Pancreas (tissue), 10 donors: ENCODE measurements around the gene CEP19. TPM values are rescaled to one million over a fixed set of nuclear protein-coding genes. Genes with fewer than 3 reads are reported as not detected.

Experiments
- ATAC-seq, 4 donors: fragments of 200-7000 bp; cut with Tn5 transposase; one replicate each; pipeline versions ENCODE4 v1.8.0 to v1.9.1; 2020; ENCODE audit warnings: mild to moderate bottlenecking in 4 of 4, moderate library complexity in 4 of 4
- DNase-seq, 6 donors: peaks; one replicate each; pipeline ENCODE4 v3.0.0-alpha.2; 2020
- FAIRE-seq: peaks from 2 replicates; lab custom pipeline; 2012; peaks lifted over from hg19 to GRCh38; lab: Jason Lieb, UNC
- H3K27ac ChIP-seq, 4 donors: fragments of 200-600 bp; sonication (generic); 1 replicate in 3 of 4; 2 replicates in 1 of 4; pipeline versions ENCODE4 v1.5.0 to v1.8.0; 2020
- H3K27me3 ChIP-seq, 4 donors: fragments of 200-600 bp; one replicate each; pipeline ENCODE4 v1.8.0; 2021
- H3K36me3 ChIP-seq, 3 donors: fragments of 200-600 bp; sonication (generic) in 1 of 3; one replicate each; pipeline versions ENCODE4 v1.5.0 to v1.8.0; 2020 to 2021
- H3K4me1 ChIP-seq, 3 donors: fragments of 200-600 bp; one replicate each; pipeline ENCODE4 v1.8.0; 2021
- H3K4me3 ChIP-seq, 4 donors: fragments of 200-600 bp; sonication (generic) in 2 of 4; one replicate each; pipeline versions ENCODE4 v1.5.0 to v1.8.0; 2020 to 2021
- H3K9me3 ChIP-seq, 4 donors: fragments of 200-600 bp; one replicate each; pipeline ENCODE4 v1.8.0; 2021
- WGBS, 2 donors: extraction: QIAGEN DNeasy Blood & Tissue Kit; methylation state at CpG; one replicate each; pipeline ENCODE4 v1.1.7; 2013; 5-methylcytosine and 5-hydroxymethylcytosine counted together
- intact Hi-C, 3 donors: fragments of 100-400 bp; cut with DNase I; formaldehyde crosslinking; loops; one replicate each; pipeline versions ENCODE4 v1.11.1 to v1.14.2; 2022
- polyA plus RNA-seq, 2 donors: library from polyadenylated mRNA; stranded (reverse); fragments of 200-250 nt; gene quantifications; one replicate each; pipeline ENCODE4 v1.2.3, GENCODE V29; 2013
- total RNA-seq, 6 donors: library from RNA; stranded (reverse); fragmentation: NEBNext Ultra II Directional in 4 of 6; extraction: Animal tissue kit (Norgen Biotek cat#: 25700) in 4 of 6; gene quantifications; one replicate each; pipeline versions ENCODE4 v1.2.1 to v1.2.4, GENCODE V29; 2021 to 2023
- TF ChIP-seq, protein P1 (sequence below), 4 donors: fragments of 200-600 bp; sonication (generic) in 3 of 4; IDR thresholded peaks; one replicate each; pipeline versions ENCODE4 v1.5.0 to v1.8.0; 2021; ENCODE audit warnings: antibody characterized with exemption in 4 of 4
- donor health status: healthy with polysubstance abuse.
- donor health status: DM: no; HTN: no; CAD: no; lungs with moderate emphysema.
- donor health status: DM: no; HTN: no; CAD: no.
- donor health status: control.
- donor health status: control.
- donor health status: Bipolar disorder and iron deficiency.
- donor health status: DM: yes; HTN: yes; CAD: no.
- donor health status: DM: no; HTN: no; CAD: no.
- donor health status: DM: no; HTN: no; CAD: no.
- donor health status: DM: yes; HTN: yes; CAD: no.

The CEP19 gene
- total and polyA plus RNA-seq, 8 donors, result 0.23 to 1.4 (median 0.52) TPM

DNA sequence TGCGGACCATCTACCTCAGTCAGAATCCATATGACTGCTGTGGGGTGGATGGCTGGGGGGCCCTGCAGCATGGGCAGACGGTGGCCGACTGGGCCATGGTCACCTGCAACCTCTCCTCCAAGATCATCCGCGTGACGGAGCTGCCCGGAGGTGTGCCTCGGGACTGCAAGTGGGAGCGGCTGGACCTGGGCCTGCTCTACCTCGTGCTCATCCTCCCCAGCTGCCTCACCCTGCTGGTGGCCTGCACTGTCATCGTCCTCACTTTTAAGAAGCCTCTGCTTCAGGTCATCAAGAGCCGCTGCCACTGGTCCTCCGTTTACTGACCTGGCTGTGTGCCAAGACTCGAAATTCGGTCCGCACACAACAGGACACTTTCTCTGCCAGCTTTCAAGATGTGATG, 50.6 kb downstream of the CEP19 start:
- TF ChIP-seq, protein P1, sequence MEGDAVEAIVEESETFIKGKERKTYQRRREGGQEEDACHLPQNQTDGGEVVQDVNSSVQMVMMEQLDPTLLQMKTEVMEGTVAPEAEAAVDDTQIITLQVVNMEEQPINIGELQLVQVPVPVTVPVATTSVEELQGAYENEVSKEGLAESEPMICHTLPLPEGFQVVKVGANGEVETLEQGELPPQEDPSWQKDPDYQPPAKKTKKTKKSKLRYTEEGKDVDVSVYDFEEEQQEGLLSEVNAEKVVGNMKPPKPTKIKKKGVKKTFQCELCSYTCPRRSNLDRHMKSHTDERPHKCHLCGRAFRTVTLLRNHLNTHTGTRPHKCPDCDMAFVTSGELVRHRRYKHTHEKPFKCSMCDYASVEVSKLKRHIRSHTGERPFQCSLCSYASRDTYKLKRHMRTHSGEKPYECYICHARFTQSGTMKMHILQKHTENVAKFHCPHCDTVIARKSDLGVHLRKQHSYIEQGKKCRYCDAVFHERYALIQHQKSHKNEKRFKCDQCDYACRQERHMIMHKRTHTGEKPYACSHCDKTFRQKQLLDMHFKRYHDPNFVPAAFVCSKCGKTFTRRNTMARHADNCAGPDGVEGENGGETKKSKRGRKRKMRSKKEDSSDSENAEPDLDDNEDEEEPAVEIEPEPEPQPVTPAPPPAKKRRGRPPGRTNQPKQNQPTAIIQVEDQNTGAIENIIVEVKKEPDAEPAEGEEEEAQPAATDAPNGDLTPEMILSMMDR (IDR thresholded peaks at IDR 0.05), result no peak
- ATAC-seq, result no peak
- Histone ChIP-seq H3K4me3 (no peak overlapping the region), H3K27ac (no peak overlapping the region), H3K36me3 (no peaks in the 10 kb centered on the region), H3K4me1 (no peaks in the 10 kb centered on the region), H3K27me3 (no peaks in the 10 kb centered on the region), H3K9me3 (no peaks in the 10 kb centered on the region)
- WGBS, 2 donors, result 67 to 76% methylated on average over 16 of the region's 16 CpGs
- intact Hi-C loops, result no loop called here
- no peak for FAIRE-seq
- DNase-seq, result peak in 2 of 6 donors; percentile 26 to 54

DNA sequence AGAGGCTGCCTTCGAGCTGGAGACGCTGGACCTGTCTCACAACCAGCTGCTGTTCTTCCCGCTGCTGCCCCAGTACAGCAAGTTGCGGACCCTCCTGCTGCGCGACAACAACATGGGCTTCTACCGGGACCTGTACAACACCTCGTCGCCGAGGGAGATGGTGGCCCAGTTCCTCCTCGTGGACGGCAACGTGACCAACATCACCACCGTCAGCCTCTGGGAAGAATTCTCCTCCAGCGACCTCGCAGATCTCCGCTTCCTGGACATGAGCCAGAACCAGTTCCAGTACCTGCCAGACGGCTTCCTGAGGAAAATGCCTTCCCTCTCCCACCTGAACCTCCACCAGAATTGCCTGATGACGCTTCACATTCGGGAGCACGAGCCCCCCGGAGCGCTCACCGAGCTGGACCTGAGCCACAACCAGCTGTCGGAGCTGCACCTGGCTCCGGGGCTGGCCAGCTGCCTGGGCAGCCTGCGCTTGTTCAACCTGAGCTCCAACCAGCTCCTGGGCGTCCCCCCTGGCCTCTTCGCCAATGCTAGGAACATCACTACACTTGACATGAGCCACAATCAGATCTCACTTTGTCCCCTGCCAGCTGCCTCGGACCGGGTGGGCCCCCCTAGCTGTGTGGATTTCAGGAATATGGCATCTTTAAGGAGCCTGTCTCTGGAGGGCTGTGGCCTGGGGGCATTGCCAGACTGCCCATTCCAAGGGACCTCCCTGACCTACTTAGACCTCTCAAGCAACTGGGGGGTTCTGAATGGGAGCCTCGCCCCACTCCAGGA, 51.5 kb downstream of the CEP19 start:
- TF ChIP-seq, protein P1 (IDR thresholded peaks at IDR 0.05), result no peak
- no peak for FAIRE-seq
- intact Hi-C loops, result no loop called here
- no peaks in the 10 kb centered on the region for H3K4me1 ChIP-seq
- no peak overlapping the region for H3K27ac ChIP-seq
- no peaks in the 10 kb centered on the region for H3K27me3 ChIP-seq
- 20 to 24% methylated on average over 32 of the region's 32 CpGs for WGBS, 2 donors
- ATAC-seq, result peak; percentile 57 to 82 (median 68)
- DNase-seq, result peak; percentile 55 to 81 (median 66)
- H3K4me3 ChIP-seq, result peak overlapping the region in 1 of 4 donors; percentile 17
- no peaks in the 10 kb centered on the region for H3K36me3 ChIP-seq
- H3K9me3 ChIP-seq, result no peaks in the 10 kb centered on the region

DNA sequence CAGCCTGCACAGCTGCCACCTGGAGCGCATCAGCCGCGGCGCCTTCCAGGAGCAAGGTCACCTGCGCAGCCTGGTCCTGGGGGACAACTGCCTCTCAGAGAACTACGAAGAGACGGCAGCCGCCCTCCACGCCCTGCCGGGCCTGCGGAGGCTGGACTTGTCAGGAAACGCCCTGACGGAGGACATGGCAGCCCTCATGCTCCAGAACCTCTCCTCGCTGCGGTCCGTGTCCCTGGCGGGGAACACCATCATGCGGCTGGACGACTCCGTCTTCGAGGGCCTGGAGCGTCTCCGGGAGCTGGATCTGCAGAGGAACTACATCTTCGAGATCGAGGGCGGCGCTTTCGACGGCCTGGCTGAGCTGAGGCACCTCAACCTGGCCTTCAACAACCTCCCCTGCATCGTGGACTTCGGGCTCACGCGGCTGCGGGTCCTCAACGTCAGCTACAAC, 52.1 kb downstream of the CEP19 start:
- Histone ChIP-seq H3K27me3 (no peaks in the 10 kb centered on the region), H3K27ac (no peak overlapping the region), H3K4me1 (no peaks in the 10 kb centered on the region), H3K9me3 (no peaks in the 10 kb centered on the region), H3K4me3 (no peak overlapping the region), H3K36me3 (no peaks in the 10 kb centered on the region)
- no peak for ATAC-seq
- intact Hi-C loops, result no loop called here
- DNase-seq, result peak in 1 of 6 donors; percentile 63
- TF ChIP-seq, protein P1 (IDR thresholded peaks at IDR 0.05), result no peak
- FAIRE-seq, result no peak
- 91 to 93% methylated on average over 35 of the region's 35 CpGs for WGBS, 2 donors

Other genes starting within 250 kb of the CEP19 start
- gene RNF168, start 208.5 kb downstream of the CEP19 start, total RNA-seq, result 10 to 100 TPM in 1 of 6 donors, 1 to 10 TPM in 5; 6.0 to 10.8 (median 7.0) TPM
- gene RNF168, start 208.5 kb downstream of the CEP19 start, polyA plus RNA-seq, result 1 to 10 TPM; 3.2 to 4.5 TPM
- not detected for gene SMCO1, start 196.9 kb downstream of the CEP19 start, total RNA-seq
- gene SMCO1, start 196.9 kb downstream of the CEP19 start, polyA plus RNA-seq, result under 1 TPM in 1 of 2 donors, not detected in 1; 0.05 TPM
- gene WDR53, start 143.7 kb downstream of the CEP19 start, total RNA-seq, result 1 to 10 TPM; 3.2 to 5.6 (median 3.5) TPM
- gene WDR53, start 143.7 kb downstream of the CEP19 start, polyA plus RNA-seq, result 10 to 100 TPM in 1 of 2 donors, 1 to 10 TPM in 1; 6.7 to 10.6 TPM
- gene FBXO45, start 143.6 kb downstream of the CEP19 start, total RNA-seq, result 1 to 10 TPM; 2.0 to 5.0 (median 3.1) TPM
- gene FBXO45, start 143.6 kb downstream of the CEP19 start, polyA plus RNA-seq, result 1 to 10 TPM; 1.2 to 3.1 TPM
- 1 to 10 TPM in 3 of 6 donors, under 1 TPM in 3; 0.37 to 3.6 (median 1.0) TPM for gene NRROS, start 72.6 kb downstream of the CEP19 start, total RNA-seq
- gene NRROS, start 72.6 kb downstream of the CEP19 start, polyA plus RNA-seq, result 1 to 10 TPM in 1 of 2 donors, under 1 TPM in 1; 0.61 to 1.4 TPM
- 10 to 100 TPM in 2 of 6 donors, 1 to 10 TPM in 4; 8.6 to 12.2 (median 9.5) TPM for gene PIGX, start 127 bp upstream of the CEP19 start, total RNA-seq
- 10 to 100 TPM in 1 of 2 donors, 1 to 10 TPM in 1; 4.5 to 11.1 TPM for gene PIGX, start 127 bp upstream of the CEP19 start, polyA plus RNA-seq
- 10 to 100 TPM; 12.4 to 36.2 (median 22.0) TPM for gene PAK2, start 27.6 kb upstream of the CEP19 start, total RNA-seq
- gene PAK2, start 27.6 kb upstream of the CEP19 start, polyA plus RNA-seq, result 1 to 10 TPM; 7.5 to 9.8 TPM
- gene SENP5, start 155.7 kb upstream of the CEP19 start, total RNA-seq, result 10 to 100 TPM in 5 of 6 donors, 1 to 10 TPM in 1; 8.8 to 16.2 (median 11.9) TPM
- 1 to 10 TPM; 5.7 to 8.2 TPM for gene SENP5, start 155.7 kb upstream of the CEP19 start, polyA plus RNA-seq
- gene NCBP2, start 230.3 kb upstream of the CEP19 start, total RNA-seq, result 10 to 100 TPM; 11.7 to 26.6 (median 17.9) TPM
- 10 to 100 TPM; 23.0 to 30.1 TPM for gene NCBP2, start 230.3 kb upstream of the CEP19 start, polyA plus RNA-seq